Activated naive CD4-positive, alpha-beta T cell treated with anti-CD3 and anti-CD28 coated beads, Interleukin-2, amount 10 ng/mL, durations not matched to agents 7 days and 5 days (primary cell): Measurements from ENCODE around the gene ABCC6.
"Not testable (repeated sequence)": the region's sequence is repeated elsewhere in the genome, so short reads cannot be mapped to it uniquely, and the experiment has no call there.

Source experiments
- CTCF ChIA-PET: fragments of 350-600 bp; sonication (Branson Sonifier 250); formaldehyde crosslinking; loops from one replicate; lab custom pipeline; 2021; ENCODE audit warnings: antibody characterized with exemption; lab: Charles Lee
- DNase-seq: peaks from one replicate; pipeline ENCODE4 v3.0.0-alpha.2; 2020
- H3K27ac Mint-ChIP-seq: one replicate; pipeline ENCODE4 v1.8.0; 2021; ENCODE audit warnings: mild to moderate bottlenecking, moderate library complexity, mixed read lengths
- H3K27me3 Mint-ChIP-seq: one replicate; pipeline ENCODE4 v1.8.0; 2021; ENCODE audit warnings: mild to moderate bottlenecking, mixed read lengths
- H3K36me3 Mint-ChIP-seq: one replicate; pipeline ENCODE4 v1.8.0; 2021; ENCODE audit warnings: mixed read lengths
- H3K4me1 Mint-ChIP-seq: one replicate; pipeline ENCODE4 v1.8.0; 2021; ENCODE audit warnings: mixed read lengths
- H3K4me3 Mint-ChIP-seq: one replicate; pipeline ENCODE4 v1.8.0; 2021; ENCODE audit warnings: mild to moderate bottlenecking, moderate library complexity, mixed read lengths
- H3K9me3 Mint-ChIP-seq: one replicate; pipeline ENCODE4 v1.8.0; 2021; ENCODE audit warnings: mixed read lengths

The ABCC6 gene

DNA sequence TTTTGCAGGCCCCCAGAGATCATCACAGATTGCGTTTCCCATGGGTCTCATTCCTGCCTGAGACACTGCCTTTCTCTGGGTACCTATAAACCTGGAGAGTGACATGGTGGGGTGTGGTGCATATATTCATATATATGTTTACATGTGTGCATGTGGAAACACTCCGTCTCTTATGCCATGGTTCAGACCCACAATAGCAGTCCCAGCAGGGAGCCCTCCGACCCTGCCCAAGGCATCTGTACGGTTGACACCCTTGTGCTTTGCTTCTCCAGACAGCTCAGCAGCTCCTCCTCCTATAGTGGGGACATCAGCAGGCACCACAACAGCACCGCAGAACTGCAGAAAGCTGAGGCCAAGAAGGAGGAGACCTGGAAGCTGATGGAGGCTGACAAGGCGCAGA lies 116.8 kb downstream of the ABCC6 start:
- H3K36me3 Mint-ChIP-seq: peaks cover 66% of the 10 kb centered on the region
- no peak overlapping the region for H3K4me3 Mint-ChIP-seq
- H3K27ac Mint-ChIP-seq: no peak overlapping the region
- no peak for DNase-seq
- H3K9me3 Mint-ChIP-seq: no peaks in the 10 kb centered on the region
- H3K27me3 Mint-ChIP-seq: no peaks in the 10 kb centered on the region
- H3K4me1 Mint-ChIP-seq: no peaks in the 10 kb centered on the region
- CTCF ChIA-PET: no interaction called here

DNA sequence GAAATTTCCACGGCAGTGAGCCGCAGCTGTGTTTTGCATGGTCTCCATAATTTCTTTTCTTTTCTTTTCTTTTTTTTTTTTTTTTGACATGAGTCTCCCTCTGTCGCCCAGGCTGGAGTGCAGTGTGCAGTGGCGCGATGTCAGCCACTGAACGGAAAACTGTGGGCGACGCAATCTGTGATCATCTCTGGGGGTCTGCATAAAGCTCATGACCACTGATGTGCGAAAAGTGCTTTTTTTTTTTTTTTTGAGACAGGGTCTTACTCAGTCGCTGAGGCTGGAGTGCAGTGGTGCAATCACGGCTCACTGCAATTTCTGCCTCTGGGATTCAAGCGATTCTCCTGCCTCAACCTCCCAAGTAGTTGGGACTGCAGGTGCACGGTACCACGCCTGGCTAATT lies 117.6 kb downstream of the ABCC6 start:
- Mint-ChIP-seq H3K27ac (no peak overlapping the region), H3K4me1 (no peaks in the 10 kb centered on the region), H3K27me3 (no peaks in the 10 kb centered on the region), H3K4me3 (no peak overlapping the region), H3K9me3 (no peaks in the 10 kb centered on the region), H3K36me3 (peaks cover 61% of the 10 kb centered on the region)
- CTCF ChIA-PET: no interaction called here
- no peak for DNase-seq

DNA sequence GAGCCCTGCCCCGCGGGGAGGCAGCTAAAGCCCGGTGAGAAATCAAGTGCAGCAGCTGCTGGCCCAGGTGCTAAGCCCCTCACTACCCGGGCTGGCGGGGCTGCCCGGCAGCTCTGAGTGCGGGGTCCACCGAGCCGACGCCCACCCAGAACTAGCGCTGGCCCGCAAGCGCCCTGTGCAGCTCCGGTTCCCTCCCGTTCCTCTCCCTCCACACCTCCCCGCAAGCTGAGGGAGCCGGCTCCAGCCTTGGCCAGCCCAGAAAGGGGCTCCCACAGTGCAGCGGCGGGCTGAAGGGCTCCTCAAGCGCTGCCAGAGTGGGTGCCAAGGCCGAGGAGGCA lies 118.5 kb downstream of the ABCC6 start:
- H3K27ac Mint-ChIP-seq, CTCF ChIA-PET, H3K4me3 Mint-ChIP-seq, H3K9me3 Mint-ChIP-seq, DNase-seq, H3K27me3 Mint-ChIP-seq, H3K4me1 Mint-ChIP-seq: not testable (repeated sequence)
- H3K36me3 Mint-ChIP-seq: peaks cover 57% of the 10 kb centered on the region

DNA sequence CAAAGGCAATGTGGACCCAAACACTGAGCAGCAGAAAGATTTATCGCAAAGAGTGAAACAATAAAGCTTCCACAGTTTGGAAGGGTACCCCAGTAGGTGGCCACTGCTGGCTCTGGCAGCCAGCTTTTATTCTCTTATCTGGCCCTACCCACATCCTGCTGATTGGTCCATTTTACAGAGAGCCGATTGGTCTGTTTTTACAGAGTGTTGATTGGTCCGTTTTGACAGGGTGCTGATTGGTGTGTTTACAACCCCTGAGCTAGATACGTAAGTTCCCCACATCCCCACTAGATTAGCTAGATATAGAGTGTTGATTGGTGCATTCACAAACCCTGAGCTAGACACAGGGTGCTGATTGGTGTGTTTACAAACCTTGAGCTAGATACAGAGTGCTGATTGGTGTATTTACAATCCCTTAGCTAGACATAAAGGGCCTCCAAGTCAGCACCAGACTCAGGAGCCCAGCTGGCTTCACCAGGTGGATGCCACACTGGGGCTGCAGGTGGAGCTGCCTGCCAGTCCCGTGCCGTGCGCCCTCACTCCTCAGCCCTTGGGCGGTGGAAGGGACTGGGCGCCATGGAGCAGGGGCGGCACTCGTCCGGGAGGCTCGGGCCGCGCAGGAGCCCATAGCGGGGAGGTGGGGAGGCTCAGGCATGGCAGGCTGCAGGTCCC lies 119.0 kb downstream of the ABCC6 start:
- H3K4me3 Mint-ChIP-seq, CTCF ChIA-PET, DNase-seq, H3K9me3 Mint-ChIP-seq, H3K4me1 Mint-ChIP-seq, H3K27ac Mint-ChIP-seq, H3K27me3 Mint-ChIP-seq: not testable (repeated sequence)
- peaks cover 57% of the 10 kb centered on the region for H3K36me3 Mint-ChIP-seq

DNA sequence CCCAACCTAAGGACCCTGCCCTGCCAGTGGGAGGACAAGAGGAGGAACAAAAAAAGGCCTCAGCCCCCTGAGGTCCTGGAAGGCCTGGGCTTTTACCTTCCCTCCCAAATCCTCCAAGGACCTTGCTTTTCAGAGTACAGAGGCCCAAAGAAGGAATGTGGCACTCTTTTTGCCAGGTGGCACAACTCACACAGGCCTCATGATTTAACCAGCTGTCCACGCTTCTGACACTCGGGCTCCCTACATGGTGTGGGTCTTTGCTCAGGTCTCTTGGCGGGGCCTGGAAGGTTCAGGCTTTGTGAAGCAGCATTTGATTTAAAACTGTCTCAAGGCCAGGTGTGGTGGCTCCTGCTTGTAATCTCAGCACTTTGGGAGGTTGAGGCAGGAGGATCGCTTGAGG lies 120.6 kb downstream of the ABCC6 start:
- H3K27me3 Mint-ChIP-seq: no peaks in the 10 kb centered on the region
- CTCF ChIA-PET: no interaction called here
- H3K4me1 Mint-ChIP-seq: no peaks in the 10 kb centered on the region
- H3K27ac Mint-ChIP-seq: no peak overlapping the region
- DNase-seq: no peak
- H3K4me3 Mint-ChIP-seq: no peak overlapping the region
- no peaks in the 10 kb centered on the region for H3K9me3 Mint-ChIP-seq
- peaks cover 53% of the 10 kb centered on the region for H3K36me3 Mint-ChIP-seq

- H3K27me3 Mint-ChIP-seq: no peaks in the 10 kb centered on the region
- CTCF ChIA-PET: interaction anchor here (0.6 kb wide), 1 partner anchor 42 kb away, joined by 3 read pairs; no protein-coding TSS in a partner anchor
- H3K27ac Mint-ChIP-seq: no peak overlapping the region
- H3K4me1 Mint-ChIP-seq: no peaks in the 10 kb centered on the region
- no peaks in the 10 kb centered on the region for H3K9me3 Mint-ChIP-seq
- H3K4me3 Mint-ChIP-seq: no peak overlapping the region
- peaks cover 45% of the 10 kb centered on the region for H3K36me3 Mint-ChIP-seq
- no peak for DNase-seq
Measured at GRCh38 chr16:16101585-16101984, 121.7 kb downstream of the ABCC6 start.

DNA sequence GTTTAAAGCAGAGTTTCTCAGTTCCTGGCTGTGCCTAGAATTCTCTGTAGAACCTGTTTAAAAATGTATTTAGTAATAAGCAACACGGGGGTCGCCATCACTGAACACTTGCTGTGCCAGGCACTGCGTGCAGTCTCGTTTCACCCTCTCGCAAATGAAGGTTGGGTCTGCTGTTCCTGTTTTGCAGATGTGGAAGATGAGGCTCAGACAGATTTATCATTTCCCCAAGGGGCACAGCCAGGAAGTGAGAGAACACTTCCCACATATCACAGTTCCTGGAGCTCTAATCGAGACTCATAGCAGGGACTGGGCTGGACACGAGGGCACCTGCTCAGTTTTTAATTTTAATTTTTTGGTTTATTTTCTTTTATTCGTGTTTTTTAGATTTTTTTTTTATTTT lies 122.7 kb downstream of the ABCC6 start:
- no peaks in the 10 kb centered on the region for H3K4me1 Mint-ChIP-seq
- H3K4me3 Mint-ChIP-seq: no peak overlapping the region
- no peak for DNase-seq
- H3K9me3 Mint-ChIP-seq: no peaks in the 10 kb centered on the region
- H3K27ac Mint-ChIP-seq: no peak overlapping the region
- CTCF ChIA-PET: no interaction called here
- H3K36me3 Mint-ChIP-seq: peaks cover 46% of the 10 kb centered on the region
- no peaks in the 10 kb centered on the region for H3K27me3 Mint-ChIP-seq

DNA sequence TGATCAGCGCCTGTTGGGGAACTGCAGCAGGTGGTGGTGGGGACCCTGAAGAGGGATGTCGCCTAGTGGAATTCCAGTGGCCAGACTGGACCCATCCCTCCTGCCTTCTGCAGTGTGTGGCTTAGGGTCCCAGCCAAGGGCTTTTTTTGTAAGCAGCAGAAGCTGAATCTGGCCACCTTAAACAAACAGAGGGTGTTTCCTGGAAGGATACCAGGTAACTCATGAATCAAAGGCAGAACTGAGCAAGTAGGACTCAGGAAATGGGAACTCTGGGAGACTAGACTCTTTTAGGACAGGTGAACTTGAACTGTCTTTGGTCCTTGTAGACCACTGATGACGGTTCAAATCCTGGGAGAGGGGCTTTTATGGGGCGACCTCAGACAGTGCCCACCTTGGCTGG lies 124.0 kb downstream of the ABCC6 start:
- CTCF ChIA-PET: no interaction called here
- DNase-seq: no peak
- Mint-ChIP-seq H3K4me1 (no peaks in the 10 kb centered on the region), H3K9me3 (no peaks in the 10 kb centered on the region), H3K27ac (no peak overlapping the region), H3K4me3 (no peak overlapping the region), H3K27me3 (no peaks in the 10 kb centered on the region), H3K36me3 (peaks cover 41% of the 10 kb centered on the region)
